Diencephalon (tissue), 1 donor: ENCODE data around the gene MALT1. TPM values are rescaled to one million over a fixed set of nuclear protein-coding genes. Genes with fewer than 3 reads are reported as not detected.

Experiments used
- total RNA-seq: library from RNA; depleted of rRNA; stranded (reverse); fragments of >200 nt; gene quantifications from one replicate; pipeline ENCODE4 v1.2.3, GENCODE V29; 2014

Gene MALT1, protein sequence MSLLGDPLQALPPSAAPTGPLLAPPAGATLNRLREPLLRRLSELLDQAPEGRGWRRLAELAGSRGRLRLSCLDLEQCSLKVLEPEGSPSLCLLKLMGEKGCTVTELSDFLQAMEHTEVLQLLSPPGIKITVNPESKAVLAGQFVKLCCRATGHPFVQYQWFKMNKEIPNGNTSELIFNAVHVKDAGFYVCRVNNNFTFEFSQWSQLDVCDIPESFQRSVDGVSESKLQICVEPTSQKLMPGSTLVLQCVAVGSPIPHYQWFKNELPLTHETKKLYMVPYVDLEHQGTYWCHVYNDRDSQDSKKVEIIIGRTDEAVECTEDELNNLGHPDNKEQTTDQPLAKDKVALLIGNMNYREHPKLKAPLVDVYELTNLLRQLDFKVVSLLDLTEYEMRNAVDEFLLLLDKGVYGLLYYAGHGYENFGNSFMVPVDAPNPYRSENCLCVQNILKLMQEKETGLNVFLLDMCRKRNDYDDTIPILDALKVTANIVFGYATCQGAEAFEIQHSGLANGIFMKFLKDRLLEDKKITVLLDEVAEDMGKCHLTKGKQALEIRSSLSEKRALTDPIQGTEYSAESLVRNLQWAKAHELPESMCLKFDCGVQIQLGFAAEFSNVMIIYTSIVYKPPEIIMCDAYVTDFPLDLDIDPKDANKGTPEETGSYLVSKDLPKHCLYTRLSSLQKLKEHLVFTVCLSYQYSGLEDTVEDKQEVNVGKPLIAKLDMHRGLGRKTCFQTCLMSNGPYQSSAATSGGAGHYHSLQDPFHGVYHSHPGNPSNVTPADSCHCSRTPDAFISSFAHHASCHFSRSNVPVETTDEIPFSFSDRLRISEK
- 24.2 TPM for total RNA-seq

DNA sequence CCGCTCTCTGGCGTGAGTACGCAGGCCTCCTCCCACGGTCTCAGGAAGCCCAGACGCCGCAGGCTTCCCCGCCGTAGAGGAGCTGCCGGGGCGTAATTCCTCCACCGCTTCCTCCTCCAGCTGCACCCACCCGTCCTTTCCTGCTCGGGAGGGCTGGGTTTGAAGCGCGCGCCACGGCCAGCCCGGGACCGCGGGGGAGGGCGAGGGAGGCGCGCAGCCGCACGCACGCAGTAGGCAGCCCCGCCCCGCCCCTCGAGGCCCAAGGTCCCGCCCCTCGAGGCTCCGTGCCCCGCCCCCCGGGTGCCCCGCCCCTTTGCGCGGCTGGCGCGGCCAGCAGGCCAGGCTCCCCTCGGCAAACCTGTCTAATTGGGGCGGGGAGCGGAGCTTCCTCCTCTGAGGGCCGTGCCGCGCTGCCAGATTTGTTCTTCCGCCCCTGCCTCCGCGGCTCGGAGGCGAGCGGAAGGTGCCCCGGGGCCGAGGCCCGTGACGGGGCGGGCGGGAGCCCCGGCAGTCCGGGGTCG is at the start of gene MALT1:
MALT1 (plus strand) TSS at position 355 of the 521 bp plus-strand sequence. CDS start 179 bp downstream, outside the sequence.

Other genes with a start within 250 kb of the MALT1 start
- gene ALPK2, start 42.4 kb upstream of the MALT1 start, total RNA-seq = 0.23 TPM
- 174 TPM for gene ZNF532, start 193.4 kb downstream of the MALT1 start, total RNA-seq